HG03025 (cell line): ENCODE measurements around the gene RTP3.

Experiments
- ATAC-seq: cut with Tn5 transposase; IDR thresholded peaks from one replicate; pipeline ENCODE4 v1.9.1; 2021; ENCODE audit warnings: mild to moderate bottlenecking, moderate library complexity; ENCODE audit not compliant: unreplicated experiment, low FRiP score

The RTP3 gene

DNA sequence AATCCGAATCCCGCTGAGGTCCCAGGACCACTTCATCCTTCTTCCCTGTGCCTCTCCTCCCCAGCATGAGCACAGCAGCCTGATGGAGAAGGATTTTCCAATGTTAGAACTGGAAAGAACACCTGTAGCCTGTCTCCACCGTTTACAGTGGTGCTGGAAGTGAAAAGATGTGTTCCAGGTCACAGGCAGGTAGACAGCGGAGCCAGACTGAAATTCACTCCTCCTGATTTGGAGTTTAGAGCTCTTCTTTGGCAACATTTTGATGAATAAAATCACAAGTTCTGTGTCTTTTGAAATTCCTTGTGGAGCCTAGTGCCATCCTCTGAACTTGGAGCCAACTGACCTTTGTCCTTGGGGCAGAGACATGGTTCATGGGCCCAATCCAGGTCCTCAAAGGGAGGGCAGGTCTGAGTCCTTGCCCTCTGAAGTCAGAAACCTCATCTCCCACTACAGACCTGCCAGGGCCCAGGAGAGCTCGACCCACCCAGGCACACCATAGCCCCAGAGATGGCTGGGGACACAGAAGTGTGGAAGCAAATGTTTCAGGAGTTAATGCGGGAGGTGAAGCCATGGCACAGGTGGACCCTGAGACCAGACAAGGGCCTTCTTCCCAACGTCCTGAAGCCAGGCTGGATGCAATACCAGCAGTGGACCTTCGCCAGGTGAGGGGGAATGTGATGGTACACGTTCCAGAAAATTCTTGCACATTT is at the start of gene RTP3:
Gene RTP3 (plus strand): TSS at position 421 of the 710 bp plus-strand sequence. CDS start 87 bp downstream, at position 508.
- ATAC-seq, result no peak

- no peak for ATAC-seq
Observed at GRCh38 chr3:46448721-46449120, 49.1 kb upstream of the RTP3 start.

GRCh38 chr3:46449755-46450552 is 47.8 kb upstream of the RTP3 start:
- no peak for ATAC-seq

GRCh38 chr3:46453526-46454208 is 44.1 kb upstream of the RTP3 start:
- no peak for ATAC-seq

- no peak for ATAC-seq
Observed at GRCh38 chr3:46454209-46454595, 43.6 kb upstream of the RTP3 start.

- ATAC-seq, result no peak
Observed at GRCh38 chr3:46454606-46455005, 43.2 kb upstream of the RTP3 start.

DNA sequence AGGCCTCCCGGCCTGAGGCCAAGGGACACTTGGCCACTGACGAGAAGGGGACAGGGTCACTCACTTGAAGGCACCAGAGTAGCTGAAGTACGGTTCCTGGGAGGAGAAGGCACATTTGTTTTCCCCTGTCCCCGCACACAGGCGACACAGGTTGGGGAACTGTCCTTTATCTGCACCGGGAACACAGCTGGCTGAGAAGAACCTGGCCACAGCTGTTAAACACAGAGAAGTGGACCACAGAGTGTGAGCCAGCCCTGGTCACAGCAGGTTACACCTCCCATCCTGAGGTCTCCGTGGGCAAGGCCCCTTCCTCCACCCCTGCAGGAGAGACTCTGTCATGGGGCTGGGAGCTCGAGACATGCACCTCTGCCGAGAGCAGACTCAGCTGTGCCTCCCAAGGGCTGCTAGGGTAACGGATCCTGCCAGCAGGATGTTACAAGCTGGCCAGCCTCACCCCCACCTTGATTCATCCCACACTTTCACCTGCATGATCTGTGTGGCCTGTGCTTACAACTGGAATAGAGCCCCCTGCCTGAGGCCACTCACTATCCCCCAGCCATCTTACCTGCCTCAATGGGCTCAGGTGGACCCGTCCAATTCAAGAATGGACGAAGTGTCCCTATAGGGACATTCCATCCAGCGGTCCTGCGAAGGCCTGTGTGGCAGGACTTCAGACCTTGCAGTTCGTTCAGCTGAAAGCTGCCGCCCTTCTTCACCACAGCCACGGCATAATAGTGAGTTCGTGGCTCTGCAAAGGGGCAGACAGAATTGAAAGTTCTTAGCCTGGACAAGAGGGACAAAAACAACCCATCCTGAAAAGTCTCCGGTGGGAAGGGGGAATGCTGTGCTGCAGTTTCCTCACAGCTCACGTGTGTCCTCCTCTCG is 42.3 kb upstream of the RTP3 start:
- ATAC-seq, result no peak

DNA sequence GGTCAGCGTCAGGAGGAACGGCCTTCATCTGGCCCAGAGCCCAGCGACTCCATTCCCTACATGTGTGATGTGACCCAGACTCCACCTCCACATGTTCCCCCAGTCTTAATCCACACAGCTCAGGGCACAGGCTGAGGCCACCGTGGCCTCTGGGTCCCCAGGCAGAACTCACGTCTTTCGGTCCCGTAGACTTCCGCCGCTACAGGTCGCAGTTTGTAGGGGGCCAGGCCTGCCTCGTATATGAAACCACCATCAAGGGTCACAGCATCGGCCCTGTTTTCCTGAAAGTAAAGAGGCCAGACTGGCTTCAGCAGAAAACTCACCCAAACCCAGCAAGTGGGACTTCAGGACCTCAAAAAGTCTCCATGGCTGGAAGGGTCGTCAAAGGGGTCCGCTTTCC is 41.7 kb upstream of the RTP3 start:
- ATAC-seq, result no peak

GRCh38 chr3:46460051-46460450 is 37.7 kb upstream of the RTP3 start:
- no peak for ATAC-seq

DNA sequence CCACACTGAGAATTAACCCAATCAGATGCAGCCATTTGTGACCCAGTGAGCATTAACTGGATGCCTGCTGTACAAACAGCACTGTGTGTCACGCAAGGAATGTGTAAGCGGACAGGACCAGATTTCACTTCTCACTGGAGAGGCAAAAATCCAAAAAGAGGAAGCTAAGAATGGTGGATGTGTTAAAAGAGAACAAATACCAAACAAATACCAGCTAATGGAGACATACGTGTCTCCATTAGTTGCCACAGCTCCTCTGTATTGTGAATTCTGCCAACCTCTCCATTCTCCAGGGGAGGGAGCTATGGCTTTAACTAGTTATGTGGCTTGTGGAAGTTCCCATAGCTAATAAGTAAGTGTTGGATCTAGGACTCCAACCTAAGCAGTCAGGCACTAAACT is 35.7 kb upstream of the RTP3 start:
- ATAC-seq, result no peak

- no peak for ATAC-seq
Observed at GRCh38 chr3:46462511-46462910, 35.3 kb upstream of the RTP3 start.

- ATAC-seq, result no peak
Observed at GRCh38 chr3:46463120-46463867, 34.5 kb upstream of the RTP3 start.

GRCh38 chr3:46463868-46464241 is 33.9 kb upstream of the RTP3 start:
- ATAC-seq, result no peak

- no peak for ATAC-seq
Observed at GRCh38 chr3:46464326-46465195, 33.2 kb upstream of the RTP3 start, which contains the start of gene LTF. Gene LTF (minus strand): TSS chr3:46464905. CDS start chr3:46464867, 38 bp downstream.

GRCh38 chr3:46465196-46465520 is 32.6 kb upstream of the RTP3 start:
- no peak for ATAC-seq

DNA sequence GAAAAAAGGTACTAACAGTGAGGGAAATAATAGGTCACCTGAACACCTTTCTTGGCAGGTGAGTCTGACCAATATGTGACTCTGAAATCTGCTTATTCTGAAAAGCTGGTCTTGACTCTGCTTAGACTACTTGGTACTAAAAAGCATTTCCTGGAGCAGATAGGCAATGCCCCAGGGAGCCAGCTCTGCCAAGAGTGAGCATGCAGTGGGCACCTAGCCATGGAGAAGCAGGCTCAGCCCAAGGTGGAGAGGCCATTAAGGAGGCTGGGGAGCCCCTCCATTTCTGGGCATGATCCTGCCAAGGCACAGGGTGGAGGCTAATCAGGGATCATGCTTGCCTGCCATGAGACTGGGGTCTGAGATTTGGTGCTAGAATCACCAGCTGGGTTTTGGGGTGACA is 31.5 kb upstream of the RTP3 start:
- no peak for ATAC-seq

DNA sequence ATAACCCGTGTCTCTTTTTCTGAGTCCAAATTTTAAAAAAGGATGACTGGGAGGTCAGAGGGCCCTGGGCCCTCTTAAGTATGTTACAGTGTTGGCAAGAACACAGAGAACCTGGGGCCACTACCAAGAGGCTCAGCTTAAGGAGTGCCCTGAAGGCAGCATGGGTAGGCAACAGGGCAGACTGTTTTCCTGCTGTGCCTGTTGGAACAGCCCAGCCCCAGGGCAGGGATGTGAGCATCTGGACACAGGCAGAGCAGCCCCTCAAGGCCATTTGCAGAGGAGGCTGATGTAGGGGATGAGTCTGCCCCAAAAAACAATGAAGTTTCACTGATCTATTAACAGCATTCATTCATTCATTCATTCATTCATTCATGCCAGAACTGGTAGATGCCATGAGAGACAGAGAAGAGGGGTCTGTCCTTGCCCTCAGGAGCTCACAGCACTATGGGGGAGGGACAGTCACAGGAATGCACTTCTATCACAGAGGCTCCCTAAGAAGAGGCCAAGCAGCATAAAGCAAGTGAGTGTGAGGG is 30.8 kb upstream of the RTP3 start:
- no peak for ATAC-seq

GRCh38 chr3:46467562-46467961 is 30.2 kb upstream of the RTP3 start:
- no peak for ATAC-seq
